NCI-H2196 (cell line): ENCODE measurements around the gene IFIH1.

Source experiments
- DNase-seq: peaks from one replicate; lab custom pipeline; 2025; ENCODE audit not compliant: unreplicated experiment; lab: John Stamatoyannopoulos, UW

IFIH1 gene

DNA sequence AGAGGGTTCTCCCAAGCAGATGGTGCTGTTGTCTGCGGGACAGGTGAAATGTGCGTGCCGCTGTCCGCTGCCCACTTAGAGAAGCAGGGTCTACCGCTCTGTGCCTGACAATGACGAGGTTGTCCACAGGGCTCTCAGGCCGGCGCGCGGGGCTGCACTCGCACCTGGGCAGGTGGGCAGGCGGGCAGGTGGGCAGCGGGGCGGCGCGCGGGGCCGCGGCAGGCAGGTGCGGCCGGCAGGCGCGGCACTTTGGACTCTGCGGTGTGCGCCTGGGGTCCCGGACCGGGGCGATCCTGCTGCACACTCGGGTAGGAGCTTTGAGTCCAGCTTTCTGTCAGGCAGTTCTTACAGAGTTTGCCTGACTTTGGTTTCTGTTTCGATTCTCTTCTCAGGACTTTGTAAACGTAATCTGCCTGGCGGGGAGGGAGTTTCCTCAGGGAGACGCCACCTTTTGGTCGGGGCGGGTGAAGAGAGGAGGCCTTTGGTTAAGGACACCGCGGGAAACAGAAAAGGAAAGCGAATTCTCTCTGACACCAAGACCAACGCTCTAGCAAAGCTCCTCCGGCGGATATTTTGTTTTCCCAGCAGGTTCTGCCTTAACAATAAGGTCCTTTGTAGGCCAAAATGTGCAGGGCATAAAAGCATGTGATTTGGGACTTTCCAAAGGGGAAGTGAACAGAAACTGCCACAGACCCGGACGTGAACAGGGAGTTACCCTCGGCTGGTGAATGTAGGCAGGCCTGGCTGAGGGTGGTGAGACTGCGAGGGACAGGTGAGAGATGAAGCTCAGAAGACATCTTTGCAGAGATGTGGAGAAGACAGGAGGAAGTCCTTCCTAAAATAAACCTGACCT, at the start of gene IFIH1:
Gene IFIH1, minus strand, starts transcription at position 357 of the 853 bp plus-strand sequence. CDS start 377 bp downstream, outside the sequence.
- DNase-seq: peak; percentile 93

DNA sequence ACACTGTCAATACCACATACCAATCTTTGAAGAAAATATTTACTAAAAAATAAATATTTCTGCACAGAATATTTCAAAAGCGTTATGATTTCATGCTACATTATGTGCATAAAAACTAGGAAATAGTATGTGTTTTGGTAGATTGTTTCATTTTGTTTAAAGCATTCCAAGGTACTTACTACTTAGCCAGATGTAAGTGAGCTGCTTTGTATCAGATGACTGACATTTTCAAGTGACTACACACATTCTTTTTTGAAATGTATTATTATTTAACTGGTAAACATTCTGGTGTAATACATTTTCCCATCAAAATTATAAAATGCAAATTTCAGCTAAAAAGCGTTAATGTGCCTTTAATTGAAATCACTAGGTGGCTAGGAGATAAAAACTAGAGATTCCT, 46.9 kb upstream of the IFIH1 start:
- no peak for DNase-seq

DNA sequence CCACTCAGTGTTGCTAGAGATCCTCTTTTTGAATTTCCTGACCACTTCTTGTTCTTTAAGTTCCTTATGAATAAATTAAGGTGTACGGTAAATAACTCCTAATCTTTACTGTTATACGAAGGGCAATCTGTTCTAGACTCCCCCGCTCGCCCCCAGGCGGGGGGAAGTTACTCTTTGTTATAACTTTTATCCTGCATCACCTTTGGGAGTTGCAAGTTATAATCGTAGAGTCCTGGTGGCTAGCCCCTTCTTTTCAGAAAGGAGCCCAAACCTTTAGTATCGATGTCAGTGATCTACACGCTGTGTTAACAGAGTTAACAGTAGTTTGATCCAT, 26.1 kb upstream of the IFIH1 start:
- DNase-seq: no peak

DNA sequence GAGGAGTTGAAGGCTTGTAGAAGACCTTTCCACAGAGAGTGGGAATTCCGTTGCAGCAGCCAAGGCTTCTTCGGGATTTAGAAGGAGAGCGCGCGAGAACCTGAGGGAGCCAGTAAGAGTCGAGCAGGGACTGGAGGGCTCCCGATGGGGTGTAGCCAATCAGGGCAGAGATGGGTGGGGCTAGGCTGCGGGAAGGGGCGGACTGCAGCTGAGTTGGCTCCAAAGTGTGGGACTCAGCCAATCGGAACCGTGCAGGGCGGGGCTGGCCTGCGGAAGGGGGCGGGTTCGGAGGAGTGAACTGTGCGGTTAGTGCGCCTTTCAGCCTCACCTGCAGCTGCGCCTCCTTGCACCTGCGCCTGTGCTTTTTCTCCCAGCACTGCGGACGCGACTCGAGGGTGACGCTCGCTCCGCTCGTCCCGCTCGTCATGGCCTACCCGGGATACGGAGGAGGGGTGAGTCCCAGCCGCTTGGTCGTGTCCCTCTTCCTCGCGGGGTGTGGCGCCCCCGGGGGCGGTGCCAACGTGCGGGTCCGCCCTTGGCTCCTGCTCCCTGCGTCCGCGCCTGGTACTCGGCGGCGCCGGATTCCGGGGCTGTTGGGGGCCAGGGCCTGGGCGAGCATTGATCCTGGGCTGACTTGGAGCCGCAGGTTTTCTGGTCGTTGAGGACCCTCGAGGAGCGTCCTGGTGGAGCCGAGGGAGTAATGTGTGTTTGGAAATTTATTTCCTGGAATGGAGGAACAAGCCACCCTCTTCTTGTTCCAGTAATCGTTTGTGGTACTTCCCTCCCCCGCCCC, 25.5 kb upstream of the IFIH1 start, which contains the start of gene GCA:
Gene GCA, plus strand, starts transcription at position 309 of the 793 bp plus-strand sequence. Its CDS starts 117 bp downstream, at position 426.
- DNase-seq: peak; percentile 96

DNA sequence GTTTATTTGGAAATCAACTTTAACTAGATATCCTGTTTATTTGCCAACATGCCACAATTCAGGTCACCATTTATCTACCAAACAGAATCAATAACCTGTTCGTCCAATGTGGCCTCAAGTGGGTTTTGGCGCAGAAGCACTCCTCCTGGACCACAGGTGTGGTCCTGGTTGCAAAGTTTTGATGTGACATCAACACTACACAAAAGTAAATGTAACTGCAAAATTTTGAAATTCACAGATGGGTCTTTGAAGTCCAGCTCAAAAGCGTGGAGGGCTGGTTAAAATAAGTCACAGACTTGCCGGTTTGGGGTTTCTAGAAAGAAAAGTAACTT, 25.0 kb upstream of the IFIH1 start:
- no peak for DNase-seq

DNA sequence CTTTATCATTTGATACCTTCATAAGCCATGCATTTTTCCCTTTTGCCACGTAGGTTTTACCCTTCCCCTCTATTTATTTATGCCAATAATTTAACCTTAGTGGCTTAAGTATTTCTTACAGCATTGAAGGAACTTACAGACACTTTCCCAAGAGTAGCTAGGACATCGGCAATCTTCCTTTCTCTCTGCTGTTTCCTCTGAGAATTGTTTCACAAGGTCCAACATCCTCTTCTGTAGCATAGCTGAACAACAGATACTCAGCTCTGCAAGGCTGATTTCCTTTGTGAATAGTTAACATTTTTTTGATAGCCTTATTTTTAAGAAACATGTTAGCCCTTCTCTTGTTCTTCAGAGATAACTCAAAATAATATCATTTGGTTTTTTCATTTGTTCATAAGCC, 24.4 kb upstream of the IFIH1 start:
- DNase-seq: no peak

DNA sequence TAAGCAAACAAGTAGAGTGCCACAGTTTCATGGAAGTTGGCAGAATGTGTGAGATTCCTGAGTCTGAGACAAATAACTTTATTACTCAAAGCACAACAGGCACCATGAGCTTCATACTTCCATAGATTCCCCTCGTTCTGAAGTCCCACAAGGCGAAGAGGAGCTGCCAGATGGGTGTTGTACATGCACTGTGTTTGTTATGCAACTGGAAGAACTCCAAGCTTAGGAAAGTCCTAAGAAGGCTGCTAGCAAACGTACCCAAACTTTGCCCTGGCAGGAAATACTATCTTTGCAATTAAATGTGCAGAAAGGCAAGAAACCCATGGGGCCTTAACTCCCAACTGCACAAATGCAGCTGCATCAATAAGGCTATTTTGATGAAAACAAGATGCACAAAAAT, 23.8 kb upstream of the IFIH1 start:
- DNase-seq: no peak

DNA sequence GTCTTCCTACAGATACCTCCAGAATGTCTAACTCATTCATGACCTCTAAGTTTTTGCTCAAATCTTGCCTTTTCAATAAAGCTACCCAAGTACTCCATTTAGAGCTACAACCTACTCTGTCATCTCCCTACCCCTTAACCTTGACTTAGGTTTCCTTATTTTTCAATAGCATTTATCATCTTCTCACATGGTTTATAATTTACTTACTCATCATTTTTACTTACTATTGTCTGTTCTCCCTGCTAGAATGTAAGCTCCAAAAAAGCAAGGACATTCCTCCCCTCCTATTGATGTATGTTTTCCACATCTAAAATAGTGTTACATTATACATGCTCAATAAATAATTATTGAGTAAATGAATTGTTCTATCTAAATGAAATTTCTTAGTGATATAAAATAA, 22.3 kb upstream of the IFIH1 start:
- DNase-seq: no peak

DNA sequence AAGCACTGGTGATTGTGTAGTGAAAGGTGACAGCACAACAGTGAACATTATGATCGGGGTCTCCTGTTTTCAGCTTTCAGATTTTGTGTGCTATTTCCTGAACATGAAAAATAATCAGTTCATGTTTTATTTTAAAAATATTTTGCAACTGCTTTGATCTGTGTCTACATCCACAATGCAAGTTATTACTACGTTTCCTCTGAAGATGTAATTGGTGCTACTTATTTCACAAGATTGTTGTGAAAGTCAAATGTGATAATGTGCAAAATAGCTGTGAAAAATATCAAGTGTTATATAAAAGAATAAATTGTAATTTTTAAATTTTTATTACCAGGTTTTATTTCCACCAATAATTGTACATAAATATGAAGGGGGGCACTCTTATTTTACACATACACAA, 19.4 kb upstream of the IFIH1 start:
- DNase-seq: no peak

DNA sequence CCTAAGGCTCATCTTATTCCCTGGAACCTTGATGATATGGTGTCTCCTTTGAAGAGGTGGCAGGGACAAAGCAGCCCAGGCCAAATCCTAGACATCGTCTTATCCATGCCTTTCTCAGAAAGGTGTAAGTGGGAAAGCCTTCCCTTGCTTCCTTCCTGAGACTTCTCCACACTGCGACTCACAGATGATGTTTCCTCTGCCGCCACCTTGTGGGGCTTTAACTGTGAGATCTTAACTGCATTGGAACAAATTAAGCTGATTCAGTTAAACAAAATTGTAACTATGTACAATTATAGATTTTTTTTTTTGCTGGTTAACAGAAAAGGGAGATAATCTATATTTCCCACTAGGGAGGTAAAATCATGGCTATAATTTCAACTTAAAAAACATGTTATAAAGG, 15.5 kb upstream of the IFIH1 start:
- peak; percentile 24 for DNase-seq

DNA sequence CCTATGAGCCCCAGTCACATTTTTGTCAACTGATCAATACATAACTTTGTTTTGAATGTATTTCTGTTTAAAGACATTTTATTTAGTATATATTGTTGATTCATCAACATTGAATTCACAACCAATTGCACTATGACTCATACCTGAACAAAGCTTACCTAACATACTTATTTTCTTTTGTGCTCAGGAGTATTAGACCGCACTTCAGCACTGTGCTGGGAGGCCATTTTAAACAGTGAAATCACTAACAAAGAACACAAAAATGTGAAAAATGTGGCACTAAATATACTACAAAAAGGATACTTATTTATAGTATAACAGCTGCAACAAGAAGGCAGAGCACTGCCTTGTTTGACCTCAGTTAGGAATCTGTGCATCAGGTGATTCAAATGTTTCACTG, 12.4 kb upstream of the IFIH1 start:
- DNase-seq: no peak

DNA sequence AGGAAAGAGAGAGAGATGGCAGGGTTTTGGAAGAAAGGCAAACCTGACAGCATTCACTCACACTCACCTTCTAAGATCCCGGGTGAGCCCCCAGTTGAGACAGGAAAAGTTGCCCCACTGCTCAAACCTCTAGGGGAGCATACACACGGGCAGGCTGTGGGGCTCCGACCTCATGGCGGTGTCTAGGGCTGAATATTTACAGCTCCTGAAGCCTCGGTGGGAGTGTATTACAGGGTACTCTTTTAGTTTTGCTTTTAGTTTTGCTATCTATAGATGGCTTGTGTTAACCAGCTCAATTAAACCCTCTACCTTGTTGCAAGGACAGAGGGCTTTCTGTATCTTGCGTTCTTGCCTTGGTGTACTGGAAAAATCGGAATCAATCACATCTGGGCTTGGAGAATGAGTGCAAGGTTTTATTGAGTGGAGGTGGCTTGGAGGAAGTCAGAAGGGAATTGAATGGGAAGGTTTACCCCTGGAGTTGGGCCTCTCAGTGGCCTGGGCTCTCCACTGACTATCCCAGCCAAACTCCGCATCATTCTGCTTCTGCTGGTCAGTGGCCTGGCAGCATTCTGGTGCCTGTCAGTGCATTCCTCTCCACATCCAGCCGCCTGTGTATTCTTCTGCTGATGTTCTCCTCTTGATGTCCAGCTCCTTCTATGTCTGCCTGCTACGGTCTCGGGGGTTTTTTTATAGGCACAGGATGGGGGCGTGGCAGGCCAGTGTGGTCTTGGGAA, 10.1 kb upstream of the IFIH1 start:
- DNase-seq: no peak

DNA sequence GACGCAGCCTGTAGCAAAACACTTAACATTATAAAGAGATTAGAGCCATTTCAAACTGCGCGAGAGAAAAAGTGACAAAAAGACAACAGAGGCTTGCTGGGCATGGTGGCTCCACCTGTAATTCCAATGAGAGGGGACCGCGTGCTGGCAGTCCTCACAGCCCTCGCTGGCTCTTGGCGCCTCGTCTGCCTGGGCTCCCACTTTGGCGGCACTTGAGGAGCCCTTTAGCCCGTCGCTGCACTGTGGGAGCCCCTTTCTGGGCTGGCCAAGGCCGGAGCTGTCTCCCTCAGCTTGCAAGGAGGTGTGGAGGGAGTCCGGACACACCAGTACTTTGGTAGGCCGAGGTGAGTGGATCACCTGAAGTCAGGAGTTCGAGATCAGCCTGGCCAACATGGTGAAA, 9.3 kb upstream of the IFIH1 start:
- DNase-seq: no peak

DNA sequence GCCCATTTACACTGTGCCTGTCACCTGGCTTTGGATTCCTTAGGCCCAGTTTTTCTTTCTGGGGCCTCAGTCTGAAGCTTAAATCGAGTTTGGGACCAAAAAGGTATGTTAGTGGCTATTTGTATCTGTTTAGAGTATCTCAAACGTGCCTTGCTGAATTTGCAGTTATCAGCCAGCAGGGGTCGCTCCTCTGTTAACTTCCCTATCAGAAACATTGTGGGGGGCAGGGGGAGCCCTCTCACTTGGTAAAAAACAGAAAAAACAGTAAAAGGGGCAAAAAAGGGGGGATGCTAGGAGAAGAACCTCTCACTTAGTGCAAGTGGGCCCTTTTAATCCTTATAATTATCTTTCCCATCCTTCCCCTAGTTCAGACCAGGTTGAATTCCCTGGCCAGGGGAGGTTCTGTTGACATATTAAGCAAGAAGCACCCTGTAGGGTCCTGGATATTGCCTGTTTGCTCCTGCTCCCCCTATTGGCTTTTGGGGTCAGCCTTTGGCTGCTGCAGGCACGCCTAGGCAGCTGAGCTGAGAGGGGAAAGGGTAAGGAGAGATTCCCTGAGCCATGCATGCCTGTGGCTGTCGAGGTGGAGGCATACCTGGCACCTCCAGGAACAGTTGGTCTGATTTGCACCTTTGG, 8.8 kb upstream of the IFIH1 start:
- no peak for DNase-seq

DNA sequence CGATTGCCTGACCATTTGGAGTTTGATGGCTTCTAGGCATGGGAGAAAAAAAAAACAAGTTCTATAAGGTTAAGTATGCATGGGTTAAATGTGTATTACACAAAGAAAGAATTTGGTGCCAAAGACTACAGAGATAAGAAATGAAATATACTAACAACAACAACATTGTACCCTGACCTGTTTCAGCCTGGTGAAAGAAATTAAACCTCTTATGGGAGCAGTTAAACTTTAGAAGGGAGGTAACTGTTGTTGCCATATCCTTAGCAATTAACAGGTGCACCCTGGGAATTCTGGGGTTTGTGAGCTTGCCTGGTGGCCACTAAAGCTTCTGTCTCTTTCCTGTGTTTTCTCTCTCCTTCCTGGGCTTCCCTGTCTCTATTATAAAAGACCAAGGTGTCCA, 6.5 kb upstream of the IFIH1 start:
- no peak for DNase-seq

DNA sequence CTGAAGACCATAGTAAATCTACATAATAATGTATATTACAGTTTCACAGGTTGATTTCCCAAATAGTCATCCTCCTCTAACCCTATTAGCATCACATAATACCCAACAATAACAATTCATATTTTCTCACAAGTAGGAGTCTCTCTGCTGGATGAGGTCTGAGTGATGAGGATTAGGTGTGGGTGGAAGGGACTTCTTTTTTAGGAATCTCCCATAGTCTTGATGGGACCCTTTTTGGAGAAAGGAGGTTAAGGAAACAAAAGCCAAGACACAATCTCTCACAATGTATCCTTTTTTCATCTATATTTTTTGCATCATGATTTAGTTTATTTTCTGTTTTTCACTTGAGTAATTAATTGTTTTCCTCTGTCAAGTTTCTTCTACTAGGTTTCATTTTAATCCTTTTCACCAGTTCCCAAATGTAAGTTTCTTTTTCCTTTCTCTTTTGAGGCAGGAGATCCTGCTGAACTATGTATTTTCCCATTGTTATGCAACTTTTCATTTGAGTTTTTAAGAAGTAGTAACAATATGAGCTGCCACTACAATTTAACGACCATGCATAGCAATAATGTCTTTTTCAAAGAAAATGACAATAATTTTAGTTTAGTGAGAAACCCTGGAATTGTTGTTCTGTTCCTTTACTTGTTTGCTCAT, 2.5 kb upstream of the IFIH1 start:
- no peak for DNase-seq

DNA sequence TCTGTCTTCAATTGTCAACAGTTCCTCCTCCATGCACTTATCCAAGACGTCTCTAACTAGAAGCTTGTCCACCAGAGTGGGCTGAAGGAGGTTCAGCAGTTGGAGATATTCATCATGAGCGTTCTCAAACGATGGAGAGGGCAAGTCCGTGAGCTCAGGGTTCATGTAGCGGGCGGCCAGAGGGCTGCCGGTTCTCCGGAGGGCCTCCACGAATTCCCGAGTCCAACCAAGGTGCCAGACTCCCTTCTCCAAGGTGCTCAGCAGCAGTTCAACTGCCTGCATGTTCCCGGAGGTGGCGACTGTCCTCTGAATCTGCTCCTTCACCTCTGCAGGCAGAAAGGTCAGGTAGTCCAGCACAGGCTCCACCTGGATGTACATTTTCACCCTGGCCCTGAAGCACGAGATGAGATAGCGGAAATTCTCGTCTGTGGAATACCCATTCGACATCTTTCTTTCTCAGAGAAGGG, 590 bp downstream of the IFIH1 start:
- DNase-seq: no peak

DNA sequence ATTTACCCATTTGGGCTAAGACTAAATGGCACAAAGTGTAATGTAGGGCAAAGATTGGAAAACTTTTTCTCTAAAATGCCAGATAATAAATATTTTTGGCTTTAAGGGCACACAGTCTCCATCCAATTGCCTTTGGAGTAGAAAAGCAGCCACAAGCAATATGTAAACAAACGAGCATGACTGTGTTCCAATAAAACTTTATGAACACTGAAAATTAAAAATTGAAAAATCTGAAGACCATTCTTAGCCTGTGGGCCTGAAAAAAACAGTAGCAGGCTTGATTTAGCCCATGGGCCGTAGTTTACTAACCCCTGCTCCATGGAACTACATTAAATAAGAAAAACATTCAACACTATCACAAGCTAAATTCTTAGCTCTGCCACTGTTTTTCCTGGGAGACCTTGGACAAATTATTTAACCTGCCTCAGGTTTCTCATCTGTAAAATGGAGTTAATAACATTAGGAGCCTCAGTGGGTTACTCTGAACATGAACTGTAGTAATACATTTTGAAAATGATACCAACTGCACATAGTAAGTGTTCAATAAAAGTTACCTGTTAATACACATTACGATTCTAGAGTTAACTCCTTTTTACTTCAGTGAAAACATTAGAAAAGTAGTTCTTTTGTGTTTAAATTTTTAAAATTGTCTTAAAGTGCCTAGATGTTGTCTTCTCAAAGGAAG, 1.3 kb downstream of the IFIH1 start:
- DNase-seq: no peak

DNA sequence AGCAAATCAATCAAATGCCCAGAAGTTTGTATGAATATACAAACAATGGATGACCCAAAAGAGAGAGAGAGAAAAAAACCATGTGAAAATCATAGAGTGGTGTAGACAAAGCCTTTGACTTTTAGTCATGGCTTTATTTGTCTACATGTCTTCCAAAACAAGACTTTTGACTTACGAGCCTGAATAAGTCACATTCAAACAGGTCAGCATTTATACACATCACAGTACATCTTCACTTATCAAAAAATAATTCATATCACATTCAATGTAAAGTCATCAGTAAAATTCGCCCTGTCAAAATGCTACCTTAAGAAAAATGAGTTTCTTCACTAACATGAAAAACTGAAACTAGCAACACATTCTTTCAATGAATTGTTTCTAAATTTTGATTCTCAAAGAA, 1.9 kb downstream of the IFIH1 start:
- DNase-seq: no peak

DNA sequence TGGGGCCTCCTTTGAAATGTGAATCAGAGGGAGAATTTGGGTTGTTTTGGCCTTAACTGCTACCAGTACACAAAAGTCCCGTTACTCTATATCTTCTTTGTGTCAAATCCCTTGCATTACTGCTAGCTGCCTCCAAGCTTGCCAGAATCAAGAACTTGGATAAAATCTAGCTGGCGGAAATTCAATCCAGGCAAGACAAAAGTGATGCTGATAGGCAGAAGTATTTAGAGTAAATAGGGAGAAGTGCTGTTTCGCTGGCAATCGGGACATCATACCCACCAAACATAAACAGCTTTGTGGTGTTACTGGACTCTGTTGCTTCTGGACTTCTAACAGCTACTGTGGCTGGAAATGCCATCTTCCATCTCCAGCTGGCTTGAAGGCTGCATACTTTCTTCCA, 2.5 kb downstream of the IFIH1 start:
- DNase-seq: no peak
